ENCODE results near the gene ADM2. TPM values are rescaled to one million over a fixed set of nuclear protein-coding genes. Genes with fewer than 3 reads are reported as not detected.

The ADM2 gene
- total and polyA plus RNA-seq, 2 of the 13 experiments (the other 11 are each of a cell fraction or from before 2014, with no cell fraction given) = 1.2 to 3.0 TPM

GRCh38 chr22:50476868-50477267 is 4.5 kb upstream of the ADM2 start:
- intact Hi-C loops (cut with micrococcal nuclease; ENCODE audit: unreplicated experiment) = no loop called here
- no TSS peak for BruUV-seq (replicated peaks)
- H3K27me3 ChIP-seq (ENCODE audit: control insufficient read depth in 1 of 2, insufficient read depth in 2 of 2, low read length in 2 of 2) = peaks cover 0 to 4% of the 10 kb centered on the region in 2 experiments; a peak in 1 of 5 replicates
- H4K20me1 ChIP-seq (ENCODE audit: insufficient read depth, low read length) = peaks cover 21% of the 10 kb centered on the region
- no peaks in the 10 kb centered on the region for H3K9me3 ChIP-seq (ENCODE audit: low read length)
- H3K4me1 ChIP-seq (ENCODE audit: insufficient read depth, low read length) = peaks cover 47% of the 10 kb centered on the region
- 76% methylated on average over 7 of the region's 7 CpGs for WGBS (ENCODE audit: low lambda C conversion rate)
- in situ Hi-C loops (cut with HindIII; ENCODE audit: extremely low pct_ligation_motif_present, low pct_unique_long_range_greater_than_20kb) = no loop called here
- ATAC-seq = no peak
- CTCF ChIA-PET (ENCODE audit: low intra/inter-chr PET ratio, low total read pairs) = no interaction called here
- H3K9ac ChIP-seq (ENCODE audit: insufficient read depth, low read depth, low read length) = no peak overlapping the region
- no peak for FAIRE-seq
- H3K27ac ChIP-seq (ENCODE audit: extremely low read length, insufficient read depth, low read length) = no peak overlapping the region
- POLR2A ChIA-PET = no interaction called here
- no peak overlapping the region for H3K4me2 ChIP-seq (ENCODE audit: low read depth, low read length)
- peaks cover 24% of the 10 kb centered on the region for H3K79me2 ChIP-seq (ENCODE audit: insufficient read depth, low read length)
- H2AFZ ChIP-seq (ENCODE audit: low read length) = no peak overlapping the region
- no peaks in the 10 kb centered on the region for H3K36me3 ChIP-seq (replicated peaks in 1 of 2; ENCODE audit: control insufficient read depth in 1 of 2, insufficient read depth in 2 of 2, low read length in 2 of 2)
- no peak overlapping the region for H3K4me3 ChIP-seq (replicated peaks in 1 of 3; ENCODE audit: insufficient read depth in 1 of 3, low read depth in 2 of 3, low read length in 3 of 3)
- TF ChIP-seq MYC (CRISPR knock-in tag; IDR thresholded peaks at IDR 0.05; ENCODE audit: borderline replicate concordance) (no peak), CEBPB (IDR thresholded peaks at IDR 0.05; ENCODE audit: borderline replicate concordance, low read depth, low read length) (no peak), ZNF850 (CRISPR knock-in tag; conservative IDR thresholded peaks at IDR 0.05) (no peak), SETDB1 (CRISPR knock-in tag; IDR thresholded peaks at IDR 0.05; ENCODE audit: borderline replicate concordance) (no peak), ZBTB10 (CRISPR knock-in tag; IDR thresholded peaks at IDR 0.05; ENCODE audit: borderline replicate concordance) (no peak), JUND (CRISPR knock-in tag; IDR thresholded peaks at IDR 0.05) (no peak), ZSCAN29 (CRISPR knock-in tag; conservative IDR thresholded peaks at IDR 0.05) (no peak), ZNF550 (CRISPR knock-in tag; IDR thresholded peaks at IDR 0.05; ENCODE audit: borderline replicate concordance) (no peak), PTBP1 (IDR thresholded peaks at IDR 0.05; ENCODE audit: low read depth, low read length, poor library complexity, severe bottlenecking) (no peak), ZNF180 (CRISPR knock-in tag; IDR thresholded peaks at IDR 0.05; ENCODE audit: borderline replicate concordance, low read depth) (no peak), HOXA7 (CRISPR knock-in tag; IDR thresholded peaks at IDR 0.05) (no peak), ZNF335 (CRISPR knock-in tag; IDR thresholded peaks at IDR 0.05) (no peak), SNAPC2 (CRISPR knock-in tag; IDR thresholded peaks at IDR 0.05) (no peak), ZSCAN12 (CRISPR knock-in tag; IDR thresholded peaks at IDR 0.05) (no peak), ZNF597 (CRISPR knock-in tag; IDR thresholded peaks at IDR 0.05) (no peak), ZNF354B (CRISPR knock-in tag; IDR thresholded peaks at IDR 0.05) (no peak)
- TF ChIP-seq, protein P1, sequence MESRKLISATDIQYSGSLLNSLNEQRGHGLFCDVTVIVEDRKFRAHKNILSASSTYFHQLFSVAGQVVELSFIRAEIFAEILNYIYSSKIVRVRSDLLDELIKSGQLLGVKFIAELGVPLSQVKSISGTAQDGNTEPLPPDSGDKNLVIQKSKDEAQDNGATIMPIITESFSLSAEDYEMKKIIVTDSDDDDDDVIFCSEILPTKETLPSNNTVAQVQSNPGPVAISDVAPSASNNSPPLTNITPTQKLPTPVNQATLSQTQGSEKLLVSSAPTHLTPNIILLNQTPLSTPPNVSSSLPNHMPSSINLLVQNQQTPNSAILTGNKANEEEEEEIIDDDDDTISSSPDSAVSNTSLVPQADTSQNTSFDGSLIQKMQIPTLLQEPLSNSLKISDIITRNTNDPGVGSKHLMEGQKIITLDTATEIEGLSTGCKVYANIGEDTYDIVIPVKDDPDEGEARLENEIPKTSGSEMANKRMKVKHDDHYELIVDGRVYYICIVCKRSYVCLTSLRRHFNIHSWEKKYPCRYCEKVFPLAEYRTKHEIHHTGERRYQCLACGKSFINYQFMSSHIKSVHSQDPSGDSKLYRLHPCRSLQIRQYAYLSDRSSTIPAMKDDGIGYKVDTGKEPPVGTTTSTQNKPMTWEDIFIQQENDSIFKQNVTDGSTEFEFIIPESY (CRISPR knock-in tag; IDR thresholded peaks at IDR 0.05) = no peak
- no peak for DNase-seq (ENCODE audit: low spot score)

All from HepG2 (cell line).